Calu3 (cell line): ENCODE data around the gene BRD2. TPM values are rescaled to one million over a fixed set of nuclear protein-coding genes. Genes with fewer than 3 reads are reported as not detected.

Experiments used
- BruUV-seq: library from RNA; stranded (reverse); fragments of 400-500 nt; replicated peaks from 2 replicates; lab custom pipeline; 2021; lab: Mats Ljungman, UMichigan
- CTCF ChIA-PET: fragments of 300-600 bp; sonication (Branson Sonifier 250); formaldehyde crosslinking; loops from one replicate; lab custom pipeline; 2022; ENCODE audit warnings: antibody characterized with exemption; lab: Charles Lee
- DNase-seq: peaks from one replicate; pipeline ENCODE4 v3.0.0; 2022
- H3K27ac Mint-ChIP-seq: one replicate; pipeline ENCODE4 v1.8.0; 2022; ENCODE audit warnings: mixed read lengths; ENCODE audit not compliant: unreplicated experiment
- H3K27me3 Mint-ChIP-seq: one replicate; pipeline ENCODE4 v1.8.0; 2022; ENCODE audit warnings: mixed read lengths; ENCODE audit not compliant: unreplicated experiment
- H3K36me3 Mint-ChIP-seq: one replicate; pipeline ENCODE4 v1.8.0; 2022; ENCODE audit warnings: mild to moderate bottlenecking, moderate library complexity, mixed read lengths; ENCODE audit not compliant: insufficient read depth, unreplicated experiment
- H3K4me1 Mint-ChIP-seq: one replicate; pipeline ENCODE4 v1.8.0; 2022; ENCODE audit warnings: mild to moderate bottlenecking, low read depth, mixed read lengths; ENCODE audit not compliant: unreplicated experiment
- H3K4me3 Mint-ChIP-seq: one replicate; pipeline ENCODE4 v1.8.0; 2022; ENCODE audit warnings: mild to moderate bottlenecking, low read depth, moderate library complexity, mixed read lengths; ENCODE audit not compliant: unreplicated experiment
- H3K9me3 Mint-ChIP-seq: one replicate; pipeline ENCODE4 v1.8.0; 2022; ENCODE audit warnings: low read depth, mixed read lengths; ENCODE audit not compliant: unreplicated experiment
- CTCF ChIP-seq: fragments of 200-600 bp; IDR thresholded peaks from one replicate; pipeline ENCODE4 v1.8.0; 2022; ENCODE audit warnings: antibody characterized with exemption; ENCODE audit not compliant: unreplicated experiment
- intact Hi-C: fragments of 100-400 bp; cut with micrococcal nuclease; formaldehyde crosslinking; loops from one replicate; pipeline ENCODE4 v1.10.0; 2022; ENCODE audit not compliant: unreplicated experiment
- total RNA-seq: library from RNA; stranded (reverse); gene quantifications from 2 replicates; pipeline ENCODE4 v1.2.3, GENCODE V29; 2022

BRD2 gene
- total RNA-seq, 1 experiment from 2014 or later = 356 TPM

GRCh38 chr6:32947552-32948465 lies 20.6 kb upstream of the BRD2 start:
- peak; percentile 96 for TF ChIP-seq CTCF
- BruUV-seq = no TSS peak
- intact Hi-C loops = loop anchor here (1.0 kb wide), 1 partner anchor 63 kb away; no protein-coding TSS in a partner anchor
- Mint-ChIP-seq H3K4me1 (peaks cover 31% of the 10 kb centered on the region), H3K4me3 (no peak overlapping the region), H3K27me3 (no peaks in the 10 kb centered on the region), H3K36me3 (peaks cover 14% of the 10 kb centered on the region), H3K27ac (no peak overlapping the region), H3K9me3 (peaks cover 2% of the 10 kb centered on the region)
- peak; percentile 81 for DNase-seq
- CTCF ChIA-PET = interaction anchor here (0.6 to 2.4 kb wide), 8 partner anchors 8 to 503 kb away, joined by 3 to 11 read pairs (median 4); partner anchors contain the start of gene TAP2

- DNase-seq = no peak
- Mint-ChIP-seq H3K4me1 (peaks cover 43% of the 10 kb centered on the region), H3K9me3 (peaks cover 2% of the 10 kb centered on the region), H3K4me3 (no peak overlapping the region), H3K27me3 (no peaks in the 10 kb centered on the region), H3K36me3 (peaks cover 21% of the 10 kb centered on the region), H3K27ac (no peak overlapping the region)
- BruUV-seq = no TSS peak
- TF ChIP-seq CTCF = no peak
- intact Hi-C loops = no loop called here
- CTCF ChIA-PET = interaction anchor here (2.4 kb wide), 1 partner anchor 63 kb away, joined by 8 read pairs; no protein-coding TSS in a partner anchor
Observed at GRCh38 chr6:32949113-32949512, 19.3 kb upstream of the BRD2 start.

DNA sequence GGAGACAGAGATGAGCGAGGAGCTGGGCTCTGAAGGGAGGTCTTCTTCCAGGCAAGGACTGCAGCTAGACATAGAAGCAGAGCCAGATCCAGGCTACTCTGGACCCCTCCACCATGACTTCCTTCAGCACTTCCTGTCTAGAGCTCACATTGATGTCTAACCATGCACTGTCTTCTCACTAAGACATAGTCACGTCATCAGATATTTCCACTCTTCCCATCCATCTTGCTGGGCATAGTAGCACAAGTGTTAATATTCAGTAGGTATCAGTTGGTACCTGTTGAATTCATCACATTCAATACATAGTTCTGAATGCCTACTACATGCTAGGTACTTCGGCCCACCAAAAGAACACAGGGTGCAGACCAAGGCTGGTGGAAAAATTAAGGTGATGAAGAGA lies 18.4 kb upstream of the BRD2 start:
- no TSS peak for BruUV-seq
- no peaks in the 10 kb centered on the region for H3K27me3 Mint-ChIP-seq
- H3K4me1 Mint-ChIP-seq = peaks cover 44% of the 10 kb centered on the region
- no peak for DNase-seq
- no peak for TF ChIP-seq CTCF
- intact Hi-C loops = no loop called here
- no peak overlapping the region for H3K4me3 Mint-ChIP-seq
- CTCF ChIA-PET = interaction anchor here (0.6 to 6.1 kb wide), 4 partner anchors 9 to 78 kb away, joined by 3 to 110 read pairs (median 3); partner anchors contain the start of genes BRD2 and HLA-DMB
- H3K9me3 Mint-ChIP-seq = no peaks in the 10 kb centered on the region
- no peak overlapping the region for H3K27ac Mint-ChIP-seq
- peaks cover 21% of the 10 kb centered on the region for H3K36me3 Mint-ChIP-seq

DNA sequence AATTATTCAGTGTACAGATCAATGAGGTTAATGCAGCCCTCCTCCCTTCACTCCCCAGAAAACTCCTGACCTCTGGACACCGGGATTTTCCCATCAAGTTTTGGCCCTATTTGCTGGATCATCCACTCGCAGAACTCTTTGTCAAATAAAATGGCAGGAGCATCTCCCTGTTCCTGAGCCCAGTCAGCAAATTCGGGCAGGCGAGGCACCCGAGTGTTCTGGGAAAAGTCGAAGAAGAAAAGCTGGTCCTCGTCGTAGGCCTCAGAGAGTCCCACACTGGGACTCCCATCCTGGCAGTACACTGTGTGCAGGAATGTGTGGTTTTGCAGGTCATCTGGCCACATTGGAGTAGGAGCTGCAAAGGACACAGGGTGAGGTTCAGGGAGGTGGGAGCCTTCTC lies 17.9 kb upstream of the BRD2 start:
- BruUV-seq = no TSS peak
- no peak overlapping the region for H3K4me3 Mint-ChIP-seq
- H3K4me1 Mint-ChIP-seq = peaks cover 42% of the 10 kb centered on the region
- no peak overlapping the region for H3K27ac Mint-ChIP-seq
- H3K36me3 Mint-ChIP-seq = peaks cover 21% of the 10 kb centered on the region
- no peaks in the 10 kb centered on the region for H3K9me3 Mint-ChIP-seq
- no peak for DNase-seq
- TF ChIP-seq CTCF = no peak
- CTCF ChIA-PET = interaction anchor here (0.6 to 6.1 kb wide), 5 partner anchors 17 to 1445 kb away, joined by 3 to 110 read pairs (median 3); partner anchors contain the start of gene BRD2
- intact Hi-C loops = no loop called here
- H3K27me3 Mint-ChIP-seq = no peaks in the 10 kb centered on the region
